ENCODE results near the gene EPS8. TPM values are rescaled to one million over a fixed set of nuclear protein-coding genes. Genes with fewer than 3 reads are reported as not detected.

The EPS8 gene
- total and polyA plus RNA-seq, 3 donors from 2014 or later: 40.0 to 81.8 (median 65.3) TPM

DNA sequence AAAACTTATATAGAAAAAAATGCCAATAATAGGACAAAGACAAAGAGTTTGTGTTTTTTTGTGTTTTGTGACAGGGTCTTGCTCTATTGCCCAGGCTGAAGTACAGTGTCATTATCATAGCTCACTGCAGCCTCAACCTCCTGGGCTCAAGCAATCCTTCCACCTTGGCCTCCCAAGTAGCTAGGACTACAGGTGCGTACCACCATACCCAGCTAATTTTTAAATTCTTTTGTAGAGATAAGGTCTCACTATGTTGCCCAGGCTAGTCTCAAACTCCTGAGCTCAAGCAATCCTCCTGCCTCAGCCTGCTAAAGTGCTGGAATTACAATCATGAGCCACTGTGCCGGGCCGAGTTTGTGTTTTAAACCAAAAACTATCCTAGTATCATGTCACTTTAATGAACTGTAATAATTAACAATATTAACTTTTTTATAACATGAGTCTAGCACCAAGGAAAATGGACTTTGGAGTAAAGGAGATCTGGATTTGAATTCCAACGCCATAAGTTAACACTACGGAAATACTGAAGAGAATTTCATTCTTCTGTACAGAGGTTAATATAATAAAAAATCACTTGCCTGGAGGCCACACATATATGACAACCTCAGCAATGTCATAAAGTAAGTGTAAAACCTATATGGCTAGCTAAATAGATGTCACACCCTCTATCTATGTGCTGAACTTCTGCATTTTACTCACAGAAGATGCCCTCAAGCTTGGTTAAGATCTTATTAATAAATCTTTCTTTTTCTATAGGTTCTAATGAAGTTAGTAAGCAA is 53.2 kb downstream of the EPS8 start:
- intact Hi-C loops (cut with DNase I; ENCODE audit: low total_unique reads): no loop called here
- TF ChIP-seq POLR2A (IDR thresholded peaks at IDR 0.05): no peak
- TF ChIP-seq, protein P1, sequence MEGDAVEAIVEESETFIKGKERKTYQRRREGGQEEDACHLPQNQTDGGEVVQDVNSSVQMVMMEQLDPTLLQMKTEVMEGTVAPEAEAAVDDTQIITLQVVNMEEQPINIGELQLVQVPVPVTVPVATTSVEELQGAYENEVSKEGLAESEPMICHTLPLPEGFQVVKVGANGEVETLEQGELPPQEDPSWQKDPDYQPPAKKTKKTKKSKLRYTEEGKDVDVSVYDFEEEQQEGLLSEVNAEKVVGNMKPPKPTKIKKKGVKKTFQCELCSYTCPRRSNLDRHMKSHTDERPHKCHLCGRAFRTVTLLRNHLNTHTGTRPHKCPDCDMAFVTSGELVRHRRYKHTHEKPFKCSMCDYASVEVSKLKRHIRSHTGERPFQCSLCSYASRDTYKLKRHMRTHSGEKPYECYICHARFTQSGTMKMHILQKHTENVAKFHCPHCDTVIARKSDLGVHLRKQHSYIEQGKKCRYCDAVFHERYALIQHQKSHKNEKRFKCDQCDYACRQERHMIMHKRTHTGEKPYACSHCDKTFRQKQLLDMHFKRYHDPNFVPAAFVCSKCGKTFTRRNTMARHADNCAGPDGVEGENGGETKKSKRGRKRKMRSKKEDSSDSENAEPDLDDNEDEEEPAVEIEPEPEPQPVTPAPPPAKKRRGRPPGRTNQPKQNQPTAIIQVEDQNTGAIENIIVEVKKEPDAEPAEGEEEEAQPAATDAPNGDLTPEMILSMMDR (IDR thresholded peaks at IDR 0.05): no peak
- Histone ChIP-seq H3K9me3 (no peaks in the 10 kb centered on the region), H3K4me1 (no peaks in the 10 kb centered on the region), H3K4me3 (no peak overlapping the region), H3K27me3 (no peaks in the 10 kb centered on the region), H3K27ac (no peak overlapping the region), H3K36me3 (ENCODE audit: low read depth, missing control alignments) (no peaks in the 10 kb centered on the region)
- WGBS, 2 donors: 93 to 97% methylated on average over 5 of the region's 5 CpGs
- no peak for DNase-seq

GRCh38 chr12:15733136-15733535 is 56.1 kb downstream of the EPS8 start:
- Histone ChIP-seq H3K36me3 (ENCODE audit: low read depth, missing control alignments) (no peaks in the 10 kb centered on the region), H3K27ac (no peak overlapping the region), H3K4me3 (no peak overlapping the region), H3K4me1 (no peaks in the 10 kb centered on the region), H3K9me3 (no peaks in the 10 kb centered on the region), H3K27me3 (no peaks in the 10 kb centered on the region)
- intact Hi-C loops (cut with DNase I; ENCODE audit: low total_unique reads): no loop called here
- 66 to 84% methylated on average over 3 of the region's 3 CpGs for WGBS, 2 donors
- no peak for DNase-seq
- TF ChIP-seq, protein P1 (IDR thresholded peaks at IDR 0.05): no peak
- no peak for TF ChIP-seq POLR2A (IDR thresholded peaks at IDR 0.05)

DNA sequence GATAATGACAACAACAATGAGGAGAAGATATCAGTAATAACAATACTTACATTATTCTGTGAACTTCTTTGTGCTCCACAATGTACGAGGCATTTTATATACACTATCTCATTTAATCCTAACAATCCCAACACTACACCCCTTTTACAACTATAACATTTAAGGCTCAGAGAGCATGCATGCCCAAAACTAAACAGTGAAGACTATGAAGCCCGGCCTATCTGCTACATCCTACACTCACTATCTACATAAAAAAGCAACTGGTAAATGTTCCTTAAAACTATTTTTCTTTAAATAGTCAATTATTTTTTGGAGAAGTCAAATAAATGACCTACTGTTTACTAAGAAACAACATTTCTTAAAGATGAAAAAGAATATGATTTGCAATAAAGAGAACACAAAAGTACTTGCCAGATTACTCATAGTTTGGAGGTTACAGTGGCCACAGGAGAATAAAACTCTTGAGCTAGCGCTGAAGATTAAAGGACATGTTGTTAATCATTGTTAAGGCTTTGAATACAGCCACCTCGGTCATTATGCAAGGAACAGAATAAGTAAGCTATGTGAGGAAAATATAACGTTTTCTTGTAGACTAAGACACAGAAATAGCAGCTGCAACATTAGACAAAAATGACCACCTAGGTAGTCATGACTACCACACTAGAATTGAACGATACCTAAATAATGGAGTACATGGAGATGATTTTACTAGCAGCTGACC is 56.7 kb downstream of the EPS8 start:
- intact Hi-C loops (cut with DNase I; ENCODE audit: low total_unique reads): no loop called here
- 64 to 65% methylated on average over 6 of the region's 6 CpGs for WGBS, 2 donors
- H3K36me3 ChIP-seq (ENCODE audit: low read depth, missing control alignments): no peaks in the 10 kb centered on the region
- H3K4me3 ChIP-seq: no peak overlapping the region
- DNase-seq: no peak
- no peaks in the 10 kb centered on the region for H3K4me1 ChIP-seq
- H3K27ac ChIP-seq: no peak overlapping the region
- H3K27me3 ChIP-seq: no peaks in the 10 kb centered on the region
- TF ChIP-seq, protein P1 (IDR thresholded peaks at IDR 0.05): no peak
- no peak for TF ChIP-seq POLR2A (IDR thresholded peaks at IDR 0.05)
- no peaks in the 10 kb centered on the region for H3K9me3 ChIP-seq

DNA sequence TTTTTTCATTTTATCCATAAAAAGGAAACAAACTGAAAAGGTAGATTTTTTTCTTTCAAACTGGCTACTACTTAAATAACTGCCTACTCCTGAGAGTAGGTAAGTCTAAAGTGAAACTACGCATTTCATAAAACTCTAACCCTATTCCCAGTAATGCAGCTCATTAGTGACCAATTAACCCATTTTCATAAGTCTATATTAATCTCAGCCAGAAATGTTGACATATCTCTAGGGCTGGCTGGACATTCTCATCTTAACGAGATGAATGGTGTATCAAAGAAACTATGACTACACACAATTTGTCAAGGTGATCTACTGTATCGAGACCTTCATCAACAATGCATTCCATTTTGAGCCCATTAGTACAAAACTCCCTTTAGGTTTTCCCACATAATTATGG is 57.2 kb downstream of the EPS8 start:
- H3K27ac ChIP-seq: no peak overlapping the region
- no peaks in the 10 kb centered on the region for H3K36me3 ChIP-seq (ENCODE audit: low read depth, missing control alignments)
- H3K4me1 ChIP-seq: no peaks in the 10 kb centered on the region
- no peaks in the 10 kb centered on the region for H3K27me3 ChIP-seq
- DNase-seq: no peak
- no peaks in the 10 kb centered on the region for H3K9me3 ChIP-seq
- H3K4me3 ChIP-seq: no peak overlapping the region
- no peak for TF ChIP-seq POLR2A (IDR thresholded peaks at IDR 0.05)
- TF ChIP-seq, protein P1 (IDR thresholded peaks at IDR 0.05): no peak
- intact Hi-C loops (cut with DNase I; ENCODE audit: low total_unique reads): no loop called here
- 75 to 82% methylated on average over 3 of the region's 3 CpGs for WGBS, 2 donors
